Measurements from ENCODE around the gene ZNF587B.
"Not testable (repeated sequence)": the region's sequence is repeated elsewhere in the genome, so short reads cannot be mapped to it uniquely, and the experiment has no call there.

The ZNF587B gene

GRCh38 chr19:57819475-57820148, 10.5 kb upstream of the ZNF587B start:
- peak overlapping the region; percentile 97 for H3K4me3 ChIP-seq (ENCODE audit: low read depth, low read length)
- DNase-seq (ENCODE audit: low read depth): peak; percentile 89
- peak; percentile 38 for TF ChIP-seq CTCF (IDR thresholded peaks at IDR 0.05; ENCODE audit: control insufficient read depth, extremely low read depth, insufficient read depth)

GRCh38 chr19:57820599-57820998, 9.5 kb upstream of the ZNF587B start:
- no peak for TF ChIP-seq CTCF (IDR thresholded peaks at IDR 0.05; ENCODE audit: control insufficient read depth, extremely low read depth, insufficient read depth)
- DNase-seq (ENCODE audit: low read depth): no peak
- H3K4me3 ChIP-seq (ENCODE audit: low read depth, low read length): peak overlapping the region; percentile 97

- DNase-seq (ENCODE audit: low read depth): not testable (repeated sequence)
- peak overlapping the region; percentile 97 for H3K4me3 ChIP-seq (ENCODE audit: low read depth, low read length)
Measured at GRCh38 chr19:57821095-57821494, 9.0 kb upstream of the ZNF587B start.

GRCh38 chr19:57821501-57821900, 8.6 kb upstream of the ZNF587B start:
- H3K4me3 ChIP-seq (ENCODE audit: low read depth, low read length); DNase-seq (ENCODE audit: low read depth): not testable (repeated sequence)

GRCh38 chr19:57823155-57823554, 6.9 kb upstream of the ZNF587B start:
- peak overlapping the region; percentile 30 for H3K4me3 ChIP-seq (ENCODE audit: low read depth, low read length)
- not testable (repeated sequence) for DNase-seq (ENCODE audit: low read depth)

GRCh38 chr19:57823608-57824007, 6.5 kb upstream of the ZNF587B start:
- H3K4me3 ChIP-seq (ENCODE audit: low read depth, low read length): peak overlapping the region; percentile 30

GRCh38 chr19:57825511-57825910, 4.6 kb upstream of the ZNF587B start:
- H3K4me3 ChIP-seq (ENCODE audit: low read depth, low read length): no peak overlapping the region
- DNase-seq (ENCODE audit: low read depth): no peak
- TF ChIP-seq CTCF (IDR thresholded peaks at IDR 0.05; ENCODE audit: control insufficient read depth, extremely low read depth, insufficient read depth): no peak

More at GRCh38 chr19:57823608-57824007, 6.5 kb upstream of the ZNF587B start:
- DNase-seq (ENCODE audit: low read depth): not testable (repeated sequence)

- H3K4me3 ChIP-seq (ENCODE audit: low read depth, low read length): no peak overlapping the region
- TF ChIP-seq CTCF (IDR thresholded peaks at IDR 0.05; ENCODE audit: control insufficient read depth, extremely low read depth, insufficient read depth): no peak
- DNase-seq (ENCODE audit: low read depth): no peak
Measured at GRCh38 chr19:57829316-57829715, 783 bp upstream of the ZNF587B start.

GRCh38 chr19:57836991-57837390, 6.9 kb downstream of the ZNF587B start:
- DNase-seq (ENCODE audit: low read depth); H3K4me3 ChIP-seq (ENCODE audit: low read depth, low read length): not testable (repeated sequence)

- not testable (repeated sequence) for H3K4me3 ChIP-seq (ENCODE audit: low read depth, low read length); DNase-seq (ENCODE audit: low read depth)
Measured at GRCh38 chr19:57838622-57839191, 8.6 kb downstream of the ZNF587B start.
